HG03558 (cell line): ENCODE data around the gene CIDEA.
"Not testable (repeated sequence)": the region's sequence is repeated elsewhere in the genome, so short reads cannot be mapped to it uniquely, and the experiment has no call there.

Source experiments
- ATAC-seq: cut with Tn5 transposase; IDR thresholded peaks from one replicate; pipeline ENCODE4 v1.9.1; 2021; ENCODE audit warnings: moderate number of reproducible peaks; ENCODE audit not compliant: unreplicated experiment; ENCODE audit errors: extremely low read depth

Gene CIDEA, protein sequence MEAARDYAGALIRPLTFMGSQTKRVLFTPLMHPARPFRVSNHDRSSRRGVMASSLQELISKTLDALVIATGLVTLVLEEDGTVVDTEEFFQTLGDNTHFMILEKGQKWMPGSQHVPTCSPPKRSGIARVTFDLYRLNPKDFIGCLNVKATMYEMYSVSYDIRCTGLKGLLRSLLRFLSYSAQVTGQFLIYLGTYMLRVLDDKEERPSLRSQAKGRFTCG

DNA sequence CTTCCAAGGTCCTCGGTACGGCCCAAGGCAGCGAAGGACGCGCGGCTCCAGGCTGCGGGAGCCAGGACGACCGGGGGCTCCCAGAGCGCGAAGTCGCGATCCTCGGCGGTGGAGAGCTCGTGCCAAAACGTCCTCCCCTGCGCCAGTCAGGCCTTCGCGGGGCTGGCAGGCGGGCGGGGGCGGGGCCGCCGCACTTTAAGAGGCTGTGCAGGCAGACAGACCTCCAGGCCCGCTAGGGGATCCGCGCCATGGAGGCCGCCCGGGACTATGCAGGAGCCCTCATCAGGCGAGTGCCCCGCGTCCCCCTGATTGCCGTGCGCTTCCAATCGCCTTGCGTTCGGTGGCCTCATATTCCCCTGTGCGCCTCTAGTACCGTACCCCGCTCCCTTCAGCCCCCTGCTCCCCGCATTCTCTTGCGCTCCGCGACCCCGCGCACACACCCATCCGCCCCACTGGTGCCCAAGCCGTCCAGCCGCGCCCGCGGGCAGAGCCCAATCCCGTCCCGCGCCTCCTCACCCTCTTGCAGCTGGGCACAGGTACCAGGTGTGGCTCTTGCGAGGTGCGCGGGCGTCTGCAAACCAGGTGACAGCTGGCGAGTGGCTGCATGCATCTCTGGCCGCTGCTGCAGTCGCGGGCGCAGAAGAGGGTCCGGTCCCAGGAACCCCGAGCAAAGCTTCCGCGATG is at the start of gene CIDEA:
CIDEA (plus strand) TSS at position 226 of the 684 bp plus-strand sequence; CDS start at position 249, 23 bp downstream.
- no peak for ATAC-seq

DNA sequence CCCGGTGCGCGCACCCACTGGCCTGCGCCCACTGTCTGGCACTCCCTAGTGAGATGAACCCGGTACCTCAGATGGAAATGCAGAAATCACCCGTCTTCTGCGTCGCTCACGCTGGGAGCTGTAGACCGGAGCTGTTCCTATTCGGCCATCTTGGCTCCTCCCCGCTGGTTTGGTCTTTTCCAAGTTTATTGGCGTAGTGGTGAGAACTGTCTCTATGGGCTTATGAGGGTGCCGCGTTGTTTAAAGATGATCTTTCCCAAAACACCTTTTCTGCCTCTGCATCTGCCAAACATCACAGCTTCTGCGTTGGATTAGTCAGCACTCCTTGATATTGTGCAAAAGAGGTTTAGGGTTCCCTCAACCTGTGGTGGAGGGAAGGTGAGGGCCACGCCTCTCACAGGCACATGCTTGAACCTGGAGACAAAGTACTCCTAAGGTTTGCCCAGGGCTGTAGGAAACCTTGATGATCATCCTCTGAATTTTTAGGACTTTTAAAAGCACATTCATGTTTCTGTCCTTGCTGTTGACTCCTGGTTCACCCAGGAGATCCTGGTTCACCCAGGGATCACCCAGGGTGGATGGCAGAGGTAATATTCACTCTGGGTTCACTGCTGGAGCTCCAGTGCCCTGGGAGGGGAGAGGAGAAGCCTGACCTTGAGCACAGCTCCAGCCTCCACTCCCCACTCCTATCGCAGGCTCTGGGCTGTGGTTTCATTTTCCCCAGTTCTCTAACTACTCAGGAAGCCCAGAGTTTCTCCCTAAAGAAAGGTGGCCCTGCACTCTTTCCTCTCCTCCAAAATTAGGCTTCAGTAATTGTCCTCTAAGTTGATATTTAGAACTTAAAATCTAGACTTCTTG is 45.6 kb upstream of the CIDEA start:
- ATAC-seq: not testable (repeated sequence)

DNA sequence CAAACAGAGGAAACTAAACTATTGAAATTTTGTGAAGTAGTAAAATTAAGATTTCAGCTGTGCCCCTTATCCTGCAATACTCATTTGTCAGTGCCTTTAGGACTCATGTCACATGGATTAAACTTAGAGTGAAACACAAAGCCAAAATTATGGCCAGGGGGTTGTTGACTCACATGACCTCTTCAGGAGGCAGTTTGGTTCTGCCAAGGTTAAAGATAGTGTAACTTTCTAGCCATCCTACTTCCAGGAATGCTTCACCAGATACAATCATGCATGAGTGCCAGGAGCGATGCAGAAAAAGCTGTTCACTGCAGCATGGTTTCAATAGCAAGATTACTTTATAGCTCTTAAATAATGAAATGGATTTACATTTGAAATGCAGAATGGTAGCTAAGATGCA is 41.9 kb upstream of the CIDEA start:
- ATAC-seq: not testable (repeated sequence)

DNA sequence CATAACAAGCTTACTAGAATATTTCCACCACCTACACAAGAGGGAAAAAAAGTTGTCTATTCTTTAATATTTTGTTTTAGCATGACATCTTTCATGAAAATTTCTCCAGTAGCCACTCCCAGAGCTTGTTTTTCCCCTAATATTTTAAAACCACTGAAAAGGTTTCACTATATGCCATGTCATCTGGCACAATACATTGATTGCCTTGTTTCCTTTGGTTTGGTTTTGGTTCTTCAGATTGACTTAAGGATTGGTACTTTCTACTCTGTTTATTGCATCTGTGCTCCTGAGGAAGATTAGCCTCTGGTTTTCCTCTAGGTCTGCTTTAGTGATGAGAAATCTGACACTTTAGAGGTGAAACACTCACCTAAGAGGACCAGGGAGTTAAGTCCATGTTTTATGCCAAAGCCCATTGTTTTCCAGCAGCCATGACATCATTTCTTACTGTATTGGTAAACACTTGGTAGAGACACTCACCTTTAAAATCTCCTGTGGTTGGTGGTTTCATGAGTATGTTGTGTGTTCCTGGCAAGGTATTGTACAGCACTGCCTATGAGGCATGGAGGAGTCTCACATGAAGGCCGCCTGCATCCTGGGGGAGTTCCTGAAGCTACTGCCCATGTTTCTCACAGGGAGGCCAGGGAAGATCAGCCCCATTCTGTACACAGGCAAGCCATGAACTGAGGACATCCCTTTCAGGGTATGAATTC is 39.7 kb upstream of the CIDEA start:
- ATAC-seq: not testable (repeated sequence)

DNA sequence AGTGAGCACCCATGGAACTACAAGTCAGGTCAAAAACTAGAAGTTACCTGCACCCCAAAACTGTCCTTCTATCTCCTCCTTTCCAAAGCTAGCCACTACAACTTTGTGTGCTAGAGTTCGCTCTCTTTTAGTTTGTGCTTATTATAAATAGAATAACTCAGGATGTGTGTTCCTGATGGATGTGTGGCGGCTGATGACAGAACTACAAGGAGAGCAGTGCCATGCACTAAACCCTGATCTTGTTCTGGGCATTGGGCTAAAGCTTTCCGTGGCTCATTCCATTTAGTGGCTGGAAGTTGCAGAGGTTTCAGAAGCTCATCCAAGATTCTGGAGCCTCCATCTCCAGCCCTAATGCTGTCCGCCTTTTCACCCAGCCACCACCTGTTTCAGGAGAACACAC is 37.7 kb upstream of the CIDEA start:
- ATAC-seq: not testable (repeated sequence)

DNA sequence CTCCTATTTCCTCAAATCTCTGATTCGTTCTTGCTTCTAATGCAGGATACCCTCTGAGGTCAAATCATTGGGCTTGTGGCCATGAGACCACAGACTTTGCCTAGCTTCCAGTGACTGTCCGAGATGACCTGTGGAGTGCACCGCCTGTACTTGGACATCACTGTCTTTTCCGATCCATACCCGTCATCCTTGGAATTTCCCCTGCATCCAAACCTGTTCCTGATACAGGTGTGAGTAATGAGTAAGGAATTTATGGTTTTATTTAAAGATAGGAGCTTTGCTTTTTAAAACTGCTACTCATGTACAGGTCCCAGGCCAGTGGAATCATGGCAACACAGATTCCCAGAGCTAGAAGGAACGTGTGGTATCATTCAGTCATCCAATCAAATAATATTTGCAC is 35.6 kb upstream of the CIDEA start:
- not testable (repeated sequence) for ATAC-seq

DNA sequence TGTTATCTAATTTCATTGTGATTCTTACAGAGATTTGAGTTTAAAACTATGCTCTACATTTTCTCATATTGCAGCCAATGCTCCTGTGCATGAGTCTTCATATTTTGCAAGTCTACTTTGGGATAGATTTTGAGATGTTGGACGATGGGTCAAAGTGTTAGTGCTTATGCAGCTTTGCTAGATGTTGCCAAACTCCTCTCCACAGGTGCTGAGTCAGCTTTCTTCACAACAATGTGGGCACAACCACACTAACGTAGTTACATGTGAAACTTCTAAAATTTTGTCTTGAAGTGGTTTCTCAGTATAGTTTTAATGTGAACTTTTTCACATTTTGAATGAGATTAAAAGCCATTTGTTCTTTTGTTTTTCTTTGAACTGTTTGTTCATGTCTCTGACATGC is 32.1 kb upstream of the CIDEA start:
- ATAC-seq: not testable (repeated sequence)

DNA sequence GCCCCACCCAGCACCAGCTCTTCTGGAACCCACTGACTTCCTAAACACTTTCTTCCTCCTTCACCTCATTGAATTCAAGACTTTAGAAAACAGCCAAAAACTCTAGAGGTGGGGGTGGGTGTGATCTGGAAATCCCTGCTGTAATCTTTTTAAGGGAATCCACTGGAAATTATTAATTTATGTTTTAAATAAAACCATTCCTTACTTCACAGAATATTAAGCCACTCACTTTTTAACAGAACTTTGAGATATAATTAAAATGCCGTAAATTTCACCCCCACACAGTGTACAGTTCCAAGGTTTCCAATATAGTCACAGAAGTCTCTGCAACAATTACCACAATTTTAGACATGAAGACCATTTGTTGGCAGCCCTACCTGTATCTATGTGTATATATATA is 30.8 kb upstream of the CIDEA start:
- ATAC-seq: not testable (repeated sequence)

DNA sequence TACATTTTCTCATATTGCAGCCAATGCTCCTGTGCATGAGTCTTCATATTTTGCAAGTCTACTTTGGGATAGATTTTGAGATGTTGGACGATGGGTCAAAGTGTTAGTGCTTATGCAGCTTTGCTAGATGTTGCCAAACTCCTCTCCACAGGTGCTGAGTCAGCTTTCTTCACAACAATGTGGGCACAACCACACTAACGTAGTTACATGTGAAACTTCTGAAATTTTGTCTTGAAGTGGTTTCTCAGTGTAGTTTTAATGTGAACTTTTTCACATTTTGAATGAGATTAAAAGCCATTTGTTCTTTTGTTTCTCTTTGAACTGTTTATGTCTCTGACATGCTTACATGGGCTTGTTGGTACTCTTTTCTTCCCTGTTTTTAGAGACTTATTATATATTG is 27.4 kb upstream of the CIDEA start:
- not testable (repeated sequence) for ATAC-seq

DNA sequence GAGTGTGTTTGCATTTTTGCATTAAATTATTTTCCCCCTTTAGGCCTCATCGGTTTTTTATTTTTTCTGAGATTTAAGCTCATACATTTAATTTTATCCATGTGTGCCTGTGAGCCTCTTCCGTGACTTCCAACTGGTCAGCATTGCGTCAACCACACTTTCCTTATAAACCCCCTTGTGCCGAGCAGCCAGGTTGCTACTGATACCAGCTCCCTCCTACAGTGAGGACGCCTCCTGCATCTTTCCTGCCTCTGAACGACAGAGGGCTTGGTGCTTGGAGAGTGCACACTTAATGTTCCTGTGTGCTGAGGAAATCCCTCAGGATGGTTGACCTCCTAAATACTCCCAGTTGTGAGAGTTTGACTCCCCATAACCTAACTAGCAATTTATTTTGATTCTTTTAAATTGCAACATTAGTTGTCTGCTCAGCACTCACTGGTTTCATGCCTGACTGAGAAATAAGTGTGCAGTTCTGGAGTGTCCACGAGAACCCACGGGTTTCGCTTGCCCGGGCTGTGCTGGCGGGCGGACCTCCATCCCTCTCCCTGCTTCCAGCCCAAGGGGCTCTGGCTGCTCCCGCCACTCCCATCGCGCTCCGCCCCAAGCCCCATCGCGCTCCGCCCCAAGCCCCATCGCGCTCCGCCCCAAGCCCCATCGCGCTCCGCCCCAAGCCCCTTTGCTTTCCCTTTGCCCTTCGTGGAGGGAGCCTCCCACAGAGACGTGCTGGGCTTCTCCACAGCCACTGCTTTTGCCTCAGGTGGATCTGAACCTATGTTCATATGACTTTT is 26.6 kb upstream of the CIDEA start:
- not testable (repeated sequence) for ATAC-seq

DNA sequence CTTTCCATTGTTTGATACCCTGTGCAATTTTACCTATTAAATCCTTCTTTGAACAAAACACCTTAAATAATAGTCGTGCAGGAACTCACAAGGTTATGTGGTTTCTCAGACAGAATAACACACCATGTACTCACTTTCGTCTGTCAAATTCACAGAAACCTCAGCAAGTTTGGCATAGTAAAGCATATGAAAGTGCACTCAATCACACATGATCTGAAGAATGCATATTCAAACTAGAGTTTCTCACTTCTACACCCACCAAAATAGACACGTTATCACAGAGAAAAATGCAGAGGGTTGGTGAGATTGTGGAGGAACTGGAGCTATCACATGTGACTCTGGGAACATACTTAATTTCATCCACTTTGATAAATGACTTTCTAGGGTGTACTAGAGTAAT is 25.9 kb upstream of the CIDEA start:
- ATAC-seq: not testable (repeated sequence)

DNA sequence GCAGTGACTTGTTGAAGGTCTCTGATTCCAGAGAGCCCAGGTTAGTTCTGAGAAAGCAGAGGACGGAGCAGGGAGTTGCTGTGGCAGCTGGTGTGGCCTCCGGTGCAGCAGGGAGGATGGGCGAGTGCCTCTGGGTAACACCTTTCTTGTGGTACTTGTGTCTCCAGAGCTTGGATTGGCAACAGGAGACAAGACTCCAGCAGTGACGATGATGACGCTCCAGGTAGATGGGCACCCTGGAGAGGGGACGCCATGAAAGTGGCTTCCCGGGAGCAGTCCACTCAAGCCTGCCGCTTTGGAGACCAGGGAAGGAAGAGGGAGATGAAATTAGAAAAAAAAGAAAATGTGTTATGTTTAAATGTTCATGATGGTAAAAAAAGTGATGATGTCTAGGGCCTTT is 23.6 kb upstream of the CIDEA start:
- not testable (repeated sequence) for ATAC-seq

DNA sequence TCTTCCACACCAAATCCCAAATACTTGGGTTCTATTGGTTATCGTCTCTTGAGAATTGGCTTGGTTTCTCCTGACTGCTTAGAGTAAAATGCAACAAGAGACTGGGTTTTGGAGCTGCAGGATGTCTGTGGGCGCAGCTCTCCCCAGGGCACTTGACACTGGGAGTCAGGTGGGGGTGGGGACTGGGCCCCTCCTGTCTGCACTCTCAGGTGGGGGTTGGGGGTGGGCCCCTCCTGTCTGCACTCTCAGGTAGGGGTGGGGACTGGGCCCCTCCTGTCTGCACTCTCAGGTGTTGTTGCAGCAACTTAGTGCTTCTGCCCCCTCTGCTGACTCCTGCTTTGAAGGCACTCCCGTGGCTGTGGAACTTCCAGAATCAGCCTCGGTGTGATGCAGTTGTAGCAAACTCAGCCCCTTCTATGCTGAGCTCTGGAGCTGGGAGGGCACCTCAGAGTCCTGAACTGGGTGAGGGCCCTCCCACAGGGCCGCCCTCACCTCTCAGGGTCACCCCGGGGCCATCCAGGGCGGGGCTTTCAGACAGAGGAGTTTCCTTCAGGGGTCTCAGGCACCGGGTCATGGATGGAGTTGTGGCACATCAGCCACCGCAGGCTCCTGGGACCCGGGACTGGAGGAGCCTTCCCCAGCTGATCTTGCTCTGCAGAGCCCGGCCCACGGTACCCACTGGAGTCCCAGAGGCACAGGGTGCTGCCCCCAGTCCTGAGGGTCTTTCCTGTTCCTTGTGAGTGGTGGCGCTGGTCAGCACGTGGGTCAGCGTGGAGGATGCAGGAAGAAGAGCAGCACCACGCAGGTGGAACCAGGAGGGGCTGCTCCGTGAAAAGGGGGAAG is 22.9 kb upstream of the CIDEA start:
- ATAC-seq: no peak

DNA sequence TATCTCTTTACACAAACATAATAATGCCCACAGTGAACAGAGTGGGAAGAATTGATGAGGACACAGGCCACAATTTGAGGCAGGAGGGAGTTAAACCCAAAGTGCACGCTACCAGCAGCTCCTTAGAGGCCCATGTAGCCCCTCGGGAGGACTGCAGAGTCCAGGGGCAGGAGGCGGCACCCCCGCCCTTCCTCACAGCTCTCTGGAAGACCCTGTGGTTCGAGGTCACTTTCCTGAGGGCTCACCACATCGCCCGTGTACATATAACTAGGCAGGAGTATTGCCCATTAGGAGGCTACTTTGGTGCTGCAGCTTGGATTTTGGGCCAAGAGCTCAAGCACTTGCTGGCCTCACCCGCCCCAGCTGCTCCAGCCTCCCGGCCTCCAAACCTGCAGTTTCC is 22.2 kb upstream of the CIDEA start:
- ATAC-seq: no peak

DNA sequence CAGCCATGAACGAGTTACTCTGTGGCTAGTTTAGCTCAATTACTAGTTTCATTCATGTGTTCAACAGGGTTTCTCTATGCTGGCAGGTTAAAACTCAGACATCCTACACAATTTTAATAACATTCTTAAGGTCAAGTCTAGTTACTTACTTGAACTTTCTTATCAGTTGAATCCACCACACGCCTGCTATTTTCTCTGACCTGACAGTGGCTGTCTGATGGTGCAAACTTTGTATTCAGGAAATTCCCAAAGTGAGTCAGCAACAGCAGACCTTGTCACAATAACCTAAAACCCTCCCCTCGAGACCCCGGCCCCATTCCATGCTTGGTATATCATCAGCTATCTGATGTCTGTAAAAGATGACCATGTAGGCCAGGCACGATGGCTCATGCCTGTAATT is 20.8 kb upstream of the CIDEA start:
- no peak for ATAC-seq

DNA sequence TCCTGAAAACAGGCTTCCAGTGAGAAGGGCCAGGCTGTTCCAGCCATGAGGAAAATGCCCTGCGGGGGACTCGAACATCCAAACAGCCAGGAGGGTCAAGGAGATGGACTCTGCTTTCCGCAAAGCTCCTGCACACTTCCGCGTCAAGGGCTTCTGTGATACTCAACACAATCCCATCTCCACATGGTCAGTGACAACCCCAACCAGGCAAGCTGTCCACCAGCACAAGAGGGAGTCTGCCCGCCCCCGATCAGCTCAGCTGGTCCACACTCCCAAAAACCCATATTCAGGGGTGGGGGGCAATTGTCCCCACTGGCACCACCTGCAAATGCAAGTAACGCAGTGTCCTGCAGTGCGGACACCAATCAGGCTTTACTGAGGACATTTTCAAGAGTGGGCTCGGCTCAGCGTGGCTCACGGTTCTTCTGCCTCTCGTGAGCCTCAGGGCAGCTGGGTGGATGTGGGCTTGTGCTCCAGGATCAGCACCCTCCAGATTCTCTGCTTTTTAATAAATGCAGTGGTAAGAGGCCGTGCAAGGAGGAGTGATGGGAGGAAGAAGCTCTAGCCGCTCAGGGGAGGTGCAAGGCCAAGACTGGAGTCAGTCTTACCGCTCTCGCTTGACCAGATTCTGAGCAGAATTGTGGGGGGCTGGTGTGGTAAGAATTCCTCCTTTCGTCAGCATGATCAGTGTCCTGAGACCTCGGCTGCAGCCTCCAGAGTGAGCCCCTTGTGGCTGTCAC is 19.5 kb upstream of the CIDEA start:
- ATAC-seq: no peak

DNA sequence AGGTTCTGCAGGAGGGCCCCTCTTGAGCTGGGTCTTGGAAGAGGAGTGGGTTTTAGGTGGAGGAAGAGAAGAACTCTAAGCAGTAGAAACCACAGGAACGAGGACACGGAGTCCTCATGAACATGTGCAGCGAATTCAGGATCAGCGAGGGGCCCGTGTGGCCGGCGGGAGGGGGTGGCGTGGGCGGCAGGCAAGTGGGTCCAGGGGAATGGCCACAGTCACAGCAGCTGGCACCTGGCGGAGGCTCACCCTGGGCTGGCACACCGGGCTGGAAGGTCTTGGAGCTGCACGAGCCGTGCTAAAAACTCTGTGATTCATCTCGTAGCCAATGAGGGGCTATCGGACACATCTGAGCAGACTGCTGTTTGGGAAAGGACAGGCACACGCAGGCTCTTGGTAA is 18.0 kb upstream of the CIDEA start:
- ATAC-seq: no peak
